NCI-H2227 treated with DMSO at 0.1 percent for 48 hours (cell line): ENCODE data around the gene GFOD2.
"Not testable (repeated sequence)": the region's sequence is repeated elsewhere in the genome, so short reads cannot be mapped to it uniquely, and the experiment has no call there.

ENCODE experiments used
- DNase-seq: peaks from one replicate; lab custom pipeline; 2025; lab: John Stamatoyannopoulos, UW

GFOD2 gene, protein sequence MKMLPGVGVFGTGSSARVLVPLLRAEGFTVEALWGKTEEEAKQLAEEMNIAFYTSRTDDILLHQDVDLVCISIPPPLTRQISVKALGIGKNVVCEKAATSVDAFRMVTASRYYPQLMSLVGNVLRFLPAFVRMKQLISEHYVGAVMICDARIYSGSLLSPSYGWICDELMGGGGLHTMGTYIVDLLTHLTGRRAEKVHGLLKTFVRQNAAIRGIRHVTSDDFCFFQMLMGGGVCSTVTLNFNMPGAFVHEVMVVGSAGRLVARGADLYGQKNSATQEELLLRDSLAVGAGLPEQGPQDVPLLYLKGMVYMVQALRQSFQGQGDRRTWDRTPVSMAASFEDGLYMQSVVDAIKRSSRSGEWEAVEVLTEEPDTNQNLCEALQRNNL

DNA sequence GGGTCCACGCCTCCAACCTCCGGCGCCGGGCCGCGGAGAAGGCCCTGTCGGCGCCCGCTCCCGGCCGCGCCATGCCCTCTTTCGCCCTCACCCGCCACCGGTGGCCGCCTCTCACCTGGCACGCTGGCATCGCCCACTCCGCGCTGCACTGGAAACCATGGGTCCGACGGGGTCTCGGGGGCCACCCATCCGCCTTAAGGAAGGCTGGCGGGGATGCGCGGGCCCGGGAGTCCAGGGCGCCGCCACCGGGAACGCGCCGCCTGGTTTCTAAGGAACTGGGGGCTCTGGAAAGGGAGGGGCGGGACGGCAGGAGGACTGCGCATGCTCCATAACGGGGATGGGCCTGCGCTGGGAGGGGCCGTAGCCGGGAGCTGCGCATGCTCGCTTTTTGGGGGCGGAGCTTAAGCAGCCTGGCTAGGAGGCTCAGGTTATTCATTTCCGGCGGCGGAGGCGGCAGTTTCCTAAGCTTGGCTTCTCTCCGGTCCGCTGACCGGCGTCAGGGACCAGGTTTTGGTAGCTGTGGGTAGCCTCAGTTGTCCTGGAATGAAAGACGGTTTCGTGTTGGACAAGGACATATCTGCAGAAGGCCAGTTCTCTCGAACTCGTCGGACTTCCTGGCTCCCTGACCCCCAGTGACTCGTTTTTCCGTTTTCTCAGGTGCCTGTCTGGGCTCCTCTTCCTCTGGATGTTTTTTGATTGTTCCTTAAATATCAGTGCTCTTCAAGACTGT is at the start of gene GFOD2:
Gene GFOD2, minus strand, starts transcription at position 269 of the 730 bp plus-strand sequence. CDS start 33,601 bp downstream, outside the sequence.
- DNase-seq, result peak; percentile 69

- no peak for DNase-seq
Measured at GRCh38 chr16:67767953-67768352, 48.8 kb upstream of the GFOD2 start.

DNA sequence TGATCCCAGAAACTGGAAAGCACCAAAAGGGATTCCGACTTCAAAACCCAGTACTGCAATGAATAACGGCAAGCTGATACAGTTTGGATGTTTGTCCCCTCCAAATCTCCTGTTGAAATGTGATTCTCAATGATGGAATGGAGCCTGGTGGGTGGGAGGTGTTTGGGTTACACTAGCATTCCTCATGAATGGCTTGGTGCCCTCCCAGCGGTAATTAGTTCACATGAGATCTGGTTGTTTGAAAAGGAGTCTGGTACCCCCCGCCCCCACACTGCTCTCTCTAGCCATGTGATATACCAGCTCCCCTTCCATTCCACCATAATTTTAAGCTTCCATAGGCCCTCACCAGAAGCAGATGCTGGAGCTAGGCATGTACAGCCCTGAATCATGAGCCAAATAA is 47.2 kb upstream of the GFOD2 start:
- DNase-seq, result no peak

- no peak for DNase-seq
Measured at GRCh38 chr16:67764158-67764667, 45.1 kb upstream of the GFOD2 start.

DNA sequence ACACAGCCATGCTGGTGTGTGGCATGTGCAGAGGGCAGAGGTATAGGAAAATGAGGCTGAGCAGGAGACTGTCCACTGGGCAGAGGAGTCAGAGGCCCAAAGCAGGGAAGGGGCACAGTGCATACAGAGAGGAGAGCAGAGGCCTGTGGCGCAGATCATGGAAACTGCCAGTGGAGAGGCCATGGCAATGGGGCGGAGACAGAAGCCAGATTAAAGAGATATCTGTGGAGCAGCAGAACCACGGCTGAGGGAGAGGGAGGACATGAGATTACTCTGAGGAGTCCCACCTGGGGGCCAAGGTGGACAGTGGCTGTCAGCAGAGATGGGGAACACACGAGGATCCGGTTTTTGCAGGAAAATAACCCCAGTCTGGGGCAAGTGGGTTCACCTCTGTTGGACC is 44.0 kb upstream of the GFOD2 start:
- no peak for DNase-seq

- DNase-seq, result no peak
Measured at GRCh38 chr16:67762385-67762784, 43.3 kb upstream of the GFOD2 start.

DNA sequence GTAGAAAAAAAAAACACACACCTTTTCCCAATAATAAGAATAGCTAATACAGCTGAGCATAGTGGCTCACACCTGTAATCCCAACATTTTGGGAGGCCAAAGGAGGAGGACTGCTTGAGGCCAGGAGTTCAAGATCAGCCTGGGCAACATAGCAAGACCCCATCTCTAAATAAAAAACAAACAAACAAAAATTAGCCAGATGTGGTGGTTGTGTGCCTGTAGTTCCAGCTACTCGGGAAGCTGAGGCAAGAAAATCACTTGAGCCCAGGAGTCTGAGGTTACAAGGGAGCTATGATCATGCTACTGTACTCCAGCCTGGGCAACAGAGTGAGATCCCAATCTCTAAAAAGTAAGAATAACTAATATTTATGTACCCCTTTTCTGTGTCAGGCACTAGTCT is 42.8 kb upstream of the GFOD2 start:
- DNase-seq, result no peak

DNA sequence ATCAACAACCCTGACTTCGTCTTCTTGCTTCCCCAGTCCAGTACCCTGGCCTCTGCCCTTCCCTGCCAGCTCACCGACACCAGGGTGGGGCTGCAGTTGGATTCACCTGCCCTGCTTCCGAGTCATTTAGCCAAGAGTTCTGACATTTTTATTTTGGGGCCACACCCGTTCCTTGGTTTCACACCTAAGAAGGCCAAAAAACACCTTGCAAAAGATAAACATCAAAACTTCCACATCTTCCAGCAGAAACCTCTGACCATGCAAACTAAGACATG is 41.8 kb upstream of the GFOD2 start:
- DNase-seq, result no peak

- no peak for DNase-seq
Measured at GRCh38 chr16:67760206-67760955, 41.3 kb upstream of the GFOD2 start.

DNA sequence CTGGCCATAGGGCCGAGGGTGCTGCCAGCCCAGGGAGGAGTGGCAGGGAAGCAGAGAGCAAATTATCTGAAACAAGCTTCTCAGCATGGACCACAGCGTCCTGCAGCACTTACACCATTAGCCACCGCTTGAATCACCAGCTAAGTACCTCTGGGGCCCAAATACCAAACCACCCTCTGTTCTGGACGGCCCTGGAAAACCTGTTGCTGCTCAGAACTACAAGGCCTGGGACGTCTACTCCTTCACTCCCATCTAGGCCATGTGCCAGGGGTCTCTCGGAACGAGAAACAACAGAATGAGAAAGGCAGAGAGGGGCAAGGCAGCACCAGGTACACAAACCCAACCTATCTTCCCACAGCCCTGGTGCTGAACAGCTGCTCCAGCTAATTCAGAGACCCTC is 39.9 kb upstream of the GFOD2 start:
- no peak for DNase-seq

DNA sequence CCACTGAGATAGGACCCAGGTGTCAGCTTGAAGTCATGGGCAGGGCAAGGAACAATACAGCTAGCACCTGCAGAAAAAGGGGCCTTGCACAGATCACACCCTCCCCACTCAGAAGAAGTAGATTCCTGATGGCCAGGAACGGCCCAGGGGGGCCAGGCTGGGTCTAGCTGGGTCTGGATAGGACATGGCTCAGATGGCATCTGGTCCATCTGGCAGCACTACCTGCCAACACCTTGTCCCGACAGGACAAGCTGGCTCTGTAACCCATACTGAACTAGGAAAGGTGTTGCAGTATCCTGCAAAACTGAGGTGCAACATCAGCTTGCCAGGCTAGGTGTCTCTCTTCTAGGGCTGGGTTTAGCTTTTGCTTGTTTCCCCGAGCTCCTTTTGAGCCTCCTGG is 38.9 kb upstream of the GFOD2 start:
- DNase-seq, result no peak

DNA sequence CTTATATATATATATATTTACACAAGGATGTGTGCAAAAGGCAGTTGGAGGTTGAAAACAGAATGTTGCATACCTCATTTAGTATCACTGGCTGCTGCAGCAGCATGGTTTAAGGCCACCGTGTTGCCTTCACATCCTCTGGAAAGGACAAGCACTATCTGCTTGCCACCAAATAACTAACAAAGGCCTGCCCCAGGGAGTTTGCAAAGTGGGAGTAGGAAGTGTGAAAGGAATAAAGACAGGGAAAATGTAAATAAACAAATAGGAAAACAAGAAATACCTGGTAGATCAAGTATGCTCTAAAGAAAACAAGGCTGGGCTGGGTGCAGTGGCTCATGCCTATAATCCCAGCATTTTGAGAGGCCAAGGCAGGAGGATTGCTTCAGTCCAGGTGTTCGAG is 33.5 kb upstream of the GFOD2 start:
- no peak for DNase-seq

- not testable (repeated sequence) for DNase-seq
Measured at GRCh38 chr16:67751331-67751730, 32.2 kb upstream of the GFOD2 start.

- no peak for DNase-seq
Measured at GRCh38 chr16:67750466-67750865, 31.4 kb upstream of the GFOD2 start.

- DNase-seq, result no peak
Measured at GRCh38 chr16:67749436-67750078, 30.4 kb upstream of the GFOD2 start.

- DNase-seq, result no peak
Measured at GRCh38 chr16:67748834-67749233, 29.7 kb upstream of the GFOD2 start.

- DNase-seq, result no peak
Measured at GRCh38 chr16:67746846-67747245, 27.7 kb upstream of the GFOD2 start.

- no peak for DNase-seq
Measured at GRCh38 chr16:67741118-67741517, 22.0 kb upstream of the GFOD2 start.

GRCh38 chr16:67740391-67740790 is 21.3 kb upstream of the GFOD2 start:
- no peak for DNase-seq

- DNase-seq, result no peak
Measured at GRCh38 chr16:67736858-67737257, 17.7 kb upstream of the GFOD2 start.

DNA sequence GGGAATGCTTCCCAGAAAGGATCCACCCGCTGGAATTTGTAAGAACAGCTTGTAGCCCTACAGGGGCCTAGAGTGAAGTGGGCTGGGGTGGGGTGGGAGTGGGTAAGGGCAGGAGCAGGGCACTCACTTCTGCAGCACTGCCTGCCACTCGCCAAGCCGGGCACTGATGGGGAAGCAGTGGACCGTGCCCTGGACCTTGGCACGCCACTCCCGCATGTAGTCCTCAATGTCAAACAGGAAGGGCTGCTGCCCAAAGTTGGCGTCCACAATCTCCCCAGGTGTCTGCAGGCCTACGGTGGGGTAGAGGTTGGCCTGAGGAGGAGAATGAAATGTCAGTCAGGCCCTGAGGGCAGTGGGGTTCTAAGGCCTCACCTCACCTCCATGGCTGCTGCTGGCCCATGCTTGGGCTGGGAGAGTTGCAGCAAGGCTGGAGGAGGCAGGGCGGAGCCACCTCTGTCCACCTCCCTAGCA is 15.7 kb upstream of the GFOD2 start:
- DNase-seq, result no peak
